HepG2 (cell line): ENCODE data around the gene DCST2.

ENCODE experiments used
- ATF6 ChIP-seq: sonication (generic); formaldehyde crosslinking; conservative IDR thresholded peaks from 2 replicates; pipeline ENCODE4 v1.4.0; 2020; ENCODE audit warnings: missing genetic modification reagents
- BCLAF1 ChIP-seq: fragments of 450-650 bp; IDR thresholded peaks from 2 replicates; pipeline ENCODE4 v1.6.1; 2017; ENCODE audit warnings: mild to moderate bottlenecking
- CBFB ChIP-seq: sonication (generic); formaldehyde crosslinking; IDR thresholded peaks from 2 replicates; pipeline ENCODE4 v1.4.0; 2020; ENCODE audit warnings: missing genetic modification reagents
- CTCF ChIP-seq: sonication (generic); formaldehyde crosslinking; IDR thresholded peaks from 2 replicates; pipeline ENCODE4 v1.5.0; 2020; ENCODE audit warnings: mild to moderate bottlenecking, missing genetic modification reagents, moderate library complexity
- ELF4 ChIP-seq: sonication (generic); formaldehyde crosslinking; IDR thresholded peaks from 2 replicates; pipeline ENCODE4 v1.5.0; 2020; ENCODE audit warnings: missing genetic modification reagents, mild to moderate bottlenecking, moderate library complexity, borderline replicate concordance
- FOSL1 ChIP-seq: sonication (generic); formaldehyde crosslinking; IDR thresholded peaks from 2 replicates; pipeline ENCODE4 v1.9.0; 2021; ENCODE audit warnings: missing genetic modification reagents, borderline replicate concordance
- KAT8 ChIP-seq: IDR thresholded peaks from 2 replicates; pipeline ENCODE4 v1.6.1; 2016; ENCODE audit warnings: missing genetic modification reagents, missing compliant biosample characterization
- POLR2A ChIP-seq, 2 experiments: IDR thresholded peaks; 2 replicates each; pipeline ENCODE4 v1.6.1; 2011; ENCODE audit warnings: low read depth in 2 of 2, low read length in 2 of 2, mild to moderate bottlenecking in 1 of 2, moderate library complexity in 1 of 2; ENCODE audit not compliant: insufficient read depth in 1 of 2
- SIN3A ChIP-seq: IDR thresholded peaks from 2 replicates; pipeline ENCODE4 v1.6.1; 2011; ENCODE audit warnings: low read depth, mild to moderate bottlenecking, control low read depth, low read length, borderline replicate concordance
- ZBTB2 ChIP-seq: sonication (generic); formaldehyde crosslinking; IDR thresholded peaks from 2 replicates; pipeline ENCODE4 v1.8.0; 2022; ENCODE audit warnings: low read depth, missing genetic modification reagents
- ZBTB38 ChIP-seq: sonication (generic); formaldehyde crosslinking; IDR thresholded peaks from 2 replicates; pipeline ENCODE4 v1.5.1; 2020; ENCODE audit warnings: mild to moderate bottlenecking, missing genetic modification reagents
- ZFP36L1 ChIP-seq: sonication (generic); formaldehyde crosslinking; IDR thresholded peaks from 2 replicates; pipeline ENCODE4 v1.8.0; 2022; ENCODE audit warnings: mild to moderate bottlenecking, missing genetic modification reagents, moderate library complexity
- ZNF329 ChIP-seq: sonication (generic); formaldehyde crosslinking; IDR thresholded peaks from 2 replicates; pipeline ENCODE4 v1.9.0; 2021; ENCODE audit warnings: low read depth, mild to moderate bottlenecking, missing genetic modification reagents

- TF ChIP-seq POLR2A (IDR thresholded peaks at IDR 0.05; ENCODE audit: insufficient read depth in 1 of 2, low read depth in 2 of 2, low read length in 2 of 2): no peak
- TF ChIP-seq KAT8 (CRISPR knock-in tag): no peak
- no peak for TF ChIP-seq SIN3A
- TF ChIP-seq ATF6 (CRISPR knock-in tag): no peak
- TF ChIP-seq ZNF329 (CRISPR knock-in tag): no peak
- no peak for TF ChIP-seq CBFB (CRISPR knock-in tag)
- TF ChIP-seq ZBTB38 (CRISPR knock-in tag): no peak
- TF ChIP-seq ZFP36L1 (CRISPR knock-in tag): no peak
- no peak for TF ChIP-seq BCLAF1
- TF ChIP-seq ZBTB2: no peak
- no peak for TF ChIP-seq FOSL1
- TF ChIP-seq ELF4 (CRISPR knock-in tag): no peak
- TF ChIP-seq CTCF: no peak
Observed at GRCh38 chr1:155026154-155026553, 7.4 kb downstream of the DCST2 start.
